ENCODE results near the gene RAB20.
A peak's percentile ranks its signal among the peaks of the same experiment; 100 is the strongest.

The RAB20 gene

DNA sequence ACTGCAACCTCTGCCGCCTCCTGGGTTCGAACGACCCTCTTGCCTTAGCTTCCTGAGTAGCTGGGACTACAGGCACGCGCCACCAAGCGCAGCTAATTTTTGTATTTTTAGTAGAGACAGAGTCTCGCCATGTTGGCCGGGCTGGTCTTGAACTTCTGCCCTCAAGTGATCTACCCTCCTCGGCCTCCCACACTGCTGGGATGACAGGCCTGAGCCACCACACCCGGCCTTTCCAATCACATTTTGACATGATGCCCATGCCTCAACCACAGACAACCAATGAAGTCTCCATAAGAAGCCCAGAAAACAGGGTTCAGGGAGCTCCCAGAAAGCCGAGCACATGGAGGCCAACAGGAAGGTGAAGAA lies 11.7 kb downstream of the RAB20 start:
- no peak overlapping the region for H2BK12ac ChIP-seq (ENCODE audit: low read length)

DNA sequence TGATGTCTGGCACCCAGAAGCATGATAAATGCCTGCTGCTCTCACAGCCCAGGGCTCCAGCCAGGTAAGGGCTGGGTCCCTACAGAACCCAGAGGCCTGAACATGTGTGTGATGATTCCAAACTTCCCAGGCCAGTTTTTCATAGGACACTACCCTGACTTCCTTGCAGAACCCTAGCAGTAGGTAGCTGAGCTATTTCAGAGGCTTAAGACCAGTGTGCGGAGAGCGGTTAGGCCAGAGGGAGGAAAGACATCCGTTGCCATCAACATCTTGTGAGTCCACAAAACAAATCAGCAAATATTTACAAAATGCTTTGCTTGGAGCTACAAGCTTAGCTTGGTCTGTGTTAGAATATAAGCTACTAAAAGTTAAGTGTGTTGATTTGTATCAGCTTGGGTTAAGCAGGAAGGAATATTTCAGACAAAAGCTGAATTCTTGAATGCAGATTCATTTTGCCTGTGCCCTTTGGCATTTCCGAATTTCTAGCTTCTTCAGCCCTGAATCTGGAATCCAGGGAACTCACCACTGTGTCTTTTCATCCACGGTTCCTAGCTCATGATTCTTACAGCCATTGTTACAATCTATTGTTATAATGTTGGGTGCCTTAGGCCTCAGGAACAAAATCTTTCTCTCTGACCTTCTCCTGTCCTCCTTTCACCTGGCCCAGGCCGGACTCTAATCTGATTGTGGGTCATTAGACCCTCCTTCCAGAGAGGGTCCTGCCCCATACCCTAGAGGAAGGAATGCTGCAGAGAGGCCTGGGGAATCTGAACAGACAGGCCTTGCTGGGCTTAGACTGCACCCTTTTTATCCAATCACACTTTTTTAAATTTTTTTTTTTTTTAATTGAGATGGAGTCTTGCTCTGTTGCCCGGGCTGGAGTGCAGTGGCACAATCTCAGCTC lies 12.4 kb downstream of the RAB20 start:
- Histone ChIP-seq H3K36me3 (replicated peaks in 1 of 2; ENCODE audit: control insufficient read depth in 2 of 2, insufficient read depth in 2 of 2, low read length in 2 of 2) (no peaks in the 10 kb centered on the region), H3K27me3 (ENCODE audit: control insufficient read depth in 3 of 3, insufficient read depth in 3 of 3, low read depth in 1 of 3, low read length in 3 of 3) (peaks cover 0 to 4% (median 0%) of the 10 kb centered on the region in 3 experiments), H2BK15ac (ENCODE audit: low read length) (no peak overlapping the region), H4K8ac (ENCODE audit: low read depth, low read length) (no peak overlapping the region), H3K4me2 (ENCODE audit: insufficient read depth, low read length, poor library complexity, severe bottlenecking) (no peak overlapping the region), H3K79me1 (ENCODE audit: low read depth, low read length) (no peaks in the 10 kb centered on the region), H3K4me3 (ENCODE audit: low read length in 2 of 2) (peak overlapping the region in 1 of 2 donors; percentile 18), H4K91ac (ENCODE audit: low read depth, low read length, poor library complexity) (no peak overlapping the region), H2BK120ac (ENCODE audit: low read depth, low read length) (no peak overlapping the region), H2BK5ac (ENCODE audit: low read length) (no peak overlapping the region), H2AK5ac (ENCODE audit: low read depth, low read length) (peak overlapping the region; percentile 53), H3K9me3 (replicated peaks in 1 of 2; ENCODE audit: control insufficient read depth in 2 of 2, insufficient read depth in 1 of 2, low read depth in 1 of 2, low read length in 2 of 2) (peaks cover 3 to 7% of the 10 kb centered on the region in 2 donors), H2BK12ac (ENCODE audit: low read length) (no peak overlapping the region), H3K18ac (ENCODE audit: low read length) (no peak overlapping the region), H3K23ac (ENCODE audit: low read depth, low read length, poor library complexity) (no peak overlapping the region), H3K9ac (ENCODE audit: low read depth, low read length, poor library complexity) (no peak overlapping the region), H3K27ac (replicated peaks; ENCODE audit: low read length) (no peak overlapping the region), H3K4ac (ENCODE audit: low read length) (no peak overlapping the region), H3K4me1 (ENCODE audit: control insufficient read depth in 2 of 2, insufficient read depth in 1 of 2, low read depth in 1 of 2, low read length in 2 of 2) (peaks cover 0 to under 1% of the 10 kb centered on the region in 2 donors), H3K14ac (ENCODE audit: low read length) (no peak overlapping the region), H2AFZ (ENCODE audit: low read length) (no peak overlapping the region)
- no CpG with 5 or more reads among the region's 7 CpGs for WGBS, 2 donors (ENCODE audit: extremely low coverage in 2 of 2, insufficient read length in 2 of 2, insufficient replicate concordance in 1 of 2)
- DNase-seq (ENCODE audit: low spot score) = no peak

More for the DNA sequence above, 11.7 kb downstream of the RAB20 start:
- H3K4me2 ChIP-seq (ENCODE audit: insufficient read depth, low read length, poor library complexity, severe bottlenecking) = no peak overlapping the region
- no peak overlapping the region for H3K23ac ChIP-seq (ENCODE audit: low read depth, low read length, poor library complexity)
- no peak overlapping the region for H3K4me3 ChIP-seq (ENCODE audit: low read length in 2 of 2)
- no peak for DNase-seq (ENCODE audit: low spot score)
- no peak overlapping the region for H4K8ac ChIP-seq (ENCODE audit: low read depth, low read length)
- no peaks in the 10 kb centered on the region for H3K79me1 ChIP-seq (ENCODE audit: low read depth, low read length)
- peaks cover 0 to 2% of the 10 kb centered on the region in 2 donors for H3K9me3 ChIP-seq (replicated peaks in 1 of 2; ENCODE audit: control insufficient read depth in 2 of 2, insufficient read depth in 1 of 2, low read depth in 1 of 2, low read length in 2 of 2)
- H3K27me3 ChIP-seq (ENCODE audit: control insufficient read depth in 3 of 3, insufficient read depth in 3 of 3, low read depth in 1 of 3, low read length in 3 of 3) = peaks cover 0 to 4% (median 0%) of the 10 kb centered on the region in 3 experiments
- H3K4me1 ChIP-seq (ENCODE audit: control insufficient read depth in 2 of 2, insufficient read depth in 1 of 2, low read depth in 1 of 2, low read length in 2 of 2) = peaks cover 0 to 2% of the 10 kb centered on the region in 2 donors
- no CpG with 5 or more reads among the region's 11 CpGs for WGBS, 2 donors (ENCODE audit: extremely low coverage in 2 of 2, insufficient read length in 2 of 2, insufficient replicate concordance in 1 of 2)
- H4K91ac ChIP-seq (ENCODE audit: low read depth, low read length, poor library complexity) = no peak overlapping the region
- no peak overlapping the region for H2BK15ac ChIP-seq (ENCODE audit: low read length)
- H2AK5ac ChIP-seq (ENCODE audit: low read depth, low read length) = no peak overlapping the region
- H3K4ac ChIP-seq (ENCODE audit: low read length) = no peak overlapping the region
- H3K14ac ChIP-seq (ENCODE audit: low read length) = no peak overlapping the region
- no peak overlapping the region for H2BK5ac ChIP-seq (ENCODE audit: low read length)
- H3K9ac ChIP-seq (ENCODE audit: low read depth, low read length, poor library complexity) = no peak overlapping the region
- no peak overlapping the region for H3K18ac ChIP-seq (ENCODE audit: low read length)
- H3K36me3 ChIP-seq (replicated peaks in 1 of 2; ENCODE audit: control insufficient read depth in 2 of 2, insufficient read depth in 2 of 2, low read length in 2 of 2) = no peaks in the 10 kb centered on the region
- H3K27ac ChIP-seq (replicated peaks; ENCODE audit: low read length) = no peak overlapping the region
- no peak overlapping the region for H2BK120ac ChIP-seq (ENCODE audit: low read depth, low read length)
- H2AFZ ChIP-seq (ENCODE audit: low read length) = no peak overlapping the region

DNA sequence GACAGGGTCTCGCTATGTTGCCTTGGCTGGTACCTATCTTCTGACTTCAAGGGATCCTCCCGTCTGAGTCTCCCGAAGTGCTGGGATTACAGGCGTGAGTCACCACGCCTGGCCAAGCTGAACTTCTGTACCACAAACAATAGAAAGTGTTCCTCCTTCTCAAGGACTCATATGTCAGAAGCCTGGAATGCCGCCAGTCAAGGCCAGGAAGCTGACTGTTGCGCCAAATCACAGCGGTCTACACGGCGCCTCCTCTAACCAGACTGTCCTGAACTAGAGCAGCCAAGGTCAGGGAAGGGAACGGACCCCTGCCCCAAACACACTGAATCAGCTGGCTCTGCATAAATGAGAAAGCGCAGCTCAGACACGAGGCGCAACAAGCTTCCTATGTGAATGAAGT lies 14.6 kb downstream of the RAB20 start:
- Histone ChIP-seq H2AFZ (ENCODE audit: low read length) (no peak overlapping the region), H4K91ac (ENCODE audit: low read depth, low read length, poor library complexity) (no peak overlapping the region), H2BK120ac (ENCODE audit: low read depth, low read length) (no peak overlapping the region), H4K8ac (ENCODE audit: low read depth, low read length) (no peak overlapping the region), H3K18ac (ENCODE audit: low read length) (no peak overlapping the region), H3K4me1 (ENCODE audit: control insufficient read depth in 2 of 2, insufficient read depth in 1 of 2, low read depth in 1 of 2, low read length in 2 of 2) (no peaks in the 10 kb centered on the region), H3K79me1 (ENCODE audit: low read depth, low read length) (no peaks in the 10 kb centered on the region), H2BK15ac (ENCODE audit: low read length) (no peak overlapping the region), H2BK12ac (ENCODE audit: low read length) (no peak overlapping the region), H3K23ac (ENCODE audit: low read depth, low read length, poor library complexity) (no peak overlapping the region), H2AK5ac (ENCODE audit: low read depth, low read length) (no peak overlapping the region), H3K36me3 (replicated peaks in 1 of 2; ENCODE audit: control insufficient read depth in 2 of 2, insufficient read depth in 2 of 2, low read length in 2 of 2) (no peaks in the 10 kb centered on the region), H3K4me3 (ENCODE audit: low read length in 2 of 2) (no peak overlapping the region), H3K4ac (ENCODE audit: low read length) (no peak overlapping the region), H3K9me3 (replicated peaks in 1 of 2; ENCODE audit: control insufficient read depth in 2 of 2, insufficient read depth in 1 of 2, low read depth in 1 of 2, low read length in 2 of 2) (peaks cover 3 to 7% of the 10 kb centered on the region in 2 donors), H3K9ac (ENCODE audit: low read depth, low read length, poor library complexity) (no peak overlapping the region), H2BK5ac (ENCODE audit: low read length) (no peak overlapping the region), H3K4me2 (ENCODE audit: insufficient read depth, low read length, poor library complexity, severe bottlenecking) (no peak overlapping the region), H3K14ac (ENCODE audit: low read length) (no peak overlapping the region), H3K27me3 (ENCODE audit: control insufficient read depth in 3 of 3, insufficient read depth in 3 of 3, low read depth in 1 of 3, low read length in 3 of 3) (no peaks in the 10 kb centered on the region), H3K27ac (replicated peaks; ENCODE audit: low read length) (no peak overlapping the region)
- DNase-seq (ENCODE audit: low spot score) = no peak
- no CpG with 5 or more reads among the region's 14 CpGs for WGBS, 2 donors (ENCODE audit: extremely low coverage in 2 of 2, insufficient read length in 2 of 2, insufficient replicate concordance in 1 of 2)

DNA sequence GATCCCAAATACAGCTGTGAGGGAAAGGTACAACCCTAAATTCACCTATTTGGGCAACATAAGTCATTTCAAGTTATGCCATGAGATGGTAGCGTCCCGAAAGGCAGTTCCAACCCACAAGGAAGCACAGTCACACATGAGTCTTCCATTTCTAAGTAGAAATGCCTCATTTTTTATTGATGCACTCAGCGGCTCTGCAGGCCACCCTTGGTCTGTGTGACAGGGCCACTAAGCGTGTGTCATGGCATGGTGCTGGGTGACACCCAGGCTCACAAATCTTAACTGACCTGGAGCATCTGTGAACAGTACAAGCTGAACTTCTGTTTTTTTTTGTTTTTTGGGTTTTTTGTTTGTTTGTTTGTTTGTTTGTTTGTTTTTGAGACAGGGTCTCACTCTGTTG lies 15.1 kb downstream of the RAB20 start:
- Histone ChIP-seq H3K4me3 (ENCODE audit: low read length in 2 of 2) (no peak overlapping the region), H3K9ac (ENCODE audit: low read depth, low read length, poor library complexity) (no peak overlapping the region), H3K18ac (ENCODE audit: low read length) (no peak overlapping the region), H3K27ac (replicated peaks; ENCODE audit: low read length) (no peak overlapping the region), H3K36me3 (replicated peaks in 1 of 2; ENCODE audit: control insufficient read depth in 2 of 2, insufficient read depth in 2 of 2, low read length in 2 of 2) (no peaks in the 10 kb centered on the region), H2AK5ac (ENCODE audit: low read depth, low read length) (no peak overlapping the region), H2BK120ac (ENCODE audit: low read depth, low read length) (no peak overlapping the region), H3K27me3 (ENCODE audit: control insufficient read depth in 3 of 3, insufficient read depth in 3 of 3, low read depth in 1 of 3, low read length in 3 of 3) (no peaks in the 10 kb centered on the region), H2BK5ac (ENCODE audit: low read length) (no peak overlapping the region), H4K91ac (ENCODE audit: low read depth, low read length, poor library complexity) (no peak overlapping the region), H2BK15ac (ENCODE audit: low read length) (no peak overlapping the region), H4K8ac (ENCODE audit: low read depth, low read length) (no peak overlapping the region), H3K4me2 (ENCODE audit: insufficient read depth, low read length, poor library complexity, severe bottlenecking) (no peak overlapping the region), H2BK12ac (ENCODE audit: low read length) (no peak overlapping the region), H3K4me1 (ENCODE audit: control insufficient read depth in 2 of 2, insufficient read depth in 1 of 2, low read depth in 1 of 2, low read length in 2 of 2) (peaks cover 0 to 4% of the 10 kb centered on the region in 2 donors), H3K9me3 (replicated peaks in 1 of 2; ENCODE audit: control insufficient read depth in 2 of 2, insufficient read depth in 1 of 2, low read depth in 1 of 2, low read length in 2 of 2) (peaks cover 3 to 7% of the 10 kb centered on the region in 2 donors), H2AFZ (ENCODE audit: low read length) (no peak overlapping the region), H3K14ac (ENCODE audit: low read length) (no peak overlapping the region), H3K79me1 (ENCODE audit: low read depth, low read length) (no peaks in the 10 kb centered on the region), H3K4ac (ENCODE audit: low read length) (no peak overlapping the region), H3K23ac (ENCODE audit: low read depth, low read length, poor library complexity) (no peak overlapping the region)
- no CpG with 5 or more reads among the region's 4 CpGs for WGBS, 2 donors (ENCODE audit: extremely low coverage in 2 of 2, insufficient read length in 2 of 2, insufficient replicate concordance in 1 of 2)
- DNase-seq (ENCODE audit: low spot score) = no peak
